OCI-LY3 (cell line): ENCODE results near the gene ST8SIA5.

Experiments
- H2AFZ ChIP-seq: fragments of 200-600, 300-600 bp; shearing (Covaris generic); 2 replicates; pipeline ENCODE4 v1.6.0; 2014; ENCODE audit warnings: antibody characterized with exemption, low read depth, low read length
- H3K27ac ChIP-seq: fragments of 200-600, 300-600 bp; sonication (generic); 2 replicates; pipeline ENCODE4 v1.5.1; 2014; ENCODE audit warnings: mild to moderate bottlenecking, low read length, moderate library complexity, mixed read lengths
- H3K27me3 ChIP-seq: fragments of 200-600, 300-600 bp; sonication (generic); 2 replicates; pipeline ENCODE4 v1.6.1; 2014; ENCODE audit warnings: low read depth, low read length, mixed read lengths
- H3K36me3 ChIP-seq: fragments of 200-600, 300-600 bp; sonication (generic); replicated peaks from 2 replicates; pipeline ENCODE3; 2014; ENCODE audit warnings: low read depth, low read length, mixed read lengths
- H3K4me1 ChIP-seq: fragments of 300-600, 200-600 bp; sonication (generic); 2 replicates; pipeline ENCODE4 v1.6.1; 2014; ENCODE audit warnings: low read length, mixed read lengths
- H3K4me2 ChIP-seq: fragments of 200-600, 300-600 bp; sonication (generic); 2 replicates; pipeline ENCODE4 v1.6.1; 2014; ENCODE audit warnings: low read length, mixed read lengths
- H3K4me3 ChIP-seq: fragments of 300-600, 200-600 bp; sonication (generic); 2 replicates; pipeline ENCODE4 v1.5.1; 2014; ENCODE audit warnings: antibody characterized with exemption, mild to moderate bottlenecking, low read length, moderate library complexity
- H3K79me2 ChIP-seq: fragments of 300-600, 200-600 bp; shearing (Covaris generic); 2 replicates; pipeline ENCODE4 v1.6.1; 2014; ENCODE audit warnings: mild to moderate bottlenecking, low read length, mixed read lengths
- H3K9ac ChIP-seq: fragments of 300-600, 200-600 bp; shearing (Covaris generic); 2 replicates; pipeline ENCODE4 v1.6.0; 2014; ENCODE audit warnings: mild to moderate bottlenecking, low read length, moderate library complexity
- H3K9me3 ChIP-seq: fragments of 200-600, 300-600 bp; shearing (Covaris generic); 2 replicates; pipeline ENCODE4 v1.6.1; 2014; ENCODE audit warnings: low read length, mixed read lengths; ENCODE audit not compliant: insufficient read depth
- H4K20me1 ChIP-seq: fragments of 200-600, 300-600 bp; sonication (generic); 2 replicates; pipeline ENCODE4 v1.6.1; 2016; ENCODE audit warnings: low read length, mixed read lengths; ENCODE audit not compliant: insufficient read depth
- CTCF ChIP-seq: fragments of 200-600, 300-600 bp; sonication (generic); IDR thresholded peaks from 2 replicates; pipeline ENCODE4 v1.5.1; 2014; ENCODE audit warnings: antibody characterized with exemption, low read length, low read depth
- EZH2phosphoT487 ChIP-seq: fragments of 200-600 bp; shearing (Covaris generic); IDR thresholded peaks from 2 replicates; pipeline ENCODE4 v1.6.1; 2018; ENCODE audit warnings: antibody characterized with exemption, mixed run types, low read depth

The ST8SIA5 gene

GRCh38 chr18:46668135-46668534, 88.7 kb downstream of the ST8SIA5 start:
- Histone ChIP-seq H4K20me1 (no peaks in the 10 kb centered on the region), H2AFZ (no peak overlapping the region), H3K79me2 (no peaks in the 10 kb centered on the region), H3K9ac (no peak overlapping the region), H3K9me3 (no peaks in the 10 kb centered on the region), H3K4me1 (no peaks in the 10 kb centered on the region), H3K4me3 (no peak overlapping the region), H3K36me3 (no peaks in the 10 kb centered on the region), H3K27ac (no peak overlapping the region), H3K27me3 (peaks cover 46% of the 10 kb centered on the region), H3K4me2 (no peak overlapping the region)
- TF ChIP-seq EZH2phosphoT487 = no peak
- TF ChIP-seq CTCF = no peak

GRCh38 chr18:46663539-46663938, 93.3 kb downstream of the ST8SIA5 start:
- Histone ChIP-seq H3K4me1 (no peaks in the 10 kb centered on the region), H3K27ac (no peak overlapping the region), H3K4me3 (no peak overlapping the region), H3K4me2 (no peak overlapping the region), H3K9ac (no peak overlapping the region), H3K9me3 (no peaks in the 10 kb centered on the region), H3K27me3 (peaks cover 45% of the 10 kb centered on the region), H4K20me1 (no peaks in the 10 kb centered on the region), H3K36me3 (no peaks in the 10 kb centered on the region), H3K79me2 (no peaks in the 10 kb centered on the region), H2AFZ (no peak overlapping the region)
- TF ChIP-seq CTCF (no peak), EZH2phosphoT487 (no peak)

GRCh38 chr18:46660957-46661749, 95.7 kb downstream of the ST8SIA5 start:
- Histone ChIP-seq H3K79me2 (no peaks in the 10 kb centered on the region), H3K27me3 (peaks cover 29% of the 10 kb centered on the region), H3K36me3 (no peaks in the 10 kb centered on the region), H3K4me3 (no peak overlapping the region), H3K27ac (no peak overlapping the region), H4K20me1 (no peaks in the 10 kb centered on the region), H3K4me2 (no peak overlapping the region), H3K9me3 (no peaks in the 10 kb centered on the region), H3K9ac (no peak overlapping the region), H2AFZ (no peak overlapping the region), H3K4me1 (no peaks in the 10 kb centered on the region)
- TF ChIP-seq EZH2phosphoT487 (no peak), CTCF (no peak)

GRCh38 chr18:46659484-46659883, 97.4 kb downstream of the ST8SIA5 start:
- no peak overlapping the region for H2AFZ ChIP-seq
- TF ChIP-seq CTCF = no peak
- peaks cover 23% of the 10 kb centered on the region for H3K27me3 ChIP-seq
- H4K20me1 ChIP-seq = no peaks in the 10 kb centered on the region
- no peak overlapping the region for H3K4me3 ChIP-seq
- no peaks in the 10 kb centered on the region for H3K9me3 ChIP-seq
- H3K36me3 ChIP-seq = no peaks in the 10 kb centered on the region
- H3K4me1 ChIP-seq = no peaks in the 10 kb centered on the region
- H3K4me2 ChIP-seq = no peak overlapping the region
- H3K9ac ChIP-seq = no peak overlapping the region
- no peaks in the 10 kb centered on the region for H3K79me2 ChIP-seq
- H3K27ac ChIP-seq = no peak overlapping the region
